IMR-90 (cell line): Measurements from ENCODE around the gene SEL1L. TPM values are rescaled to one million over a fixed set of nuclear protein-coding genes. Genes with fewer than 3 reads are reported as not detected.

Experiments used
- ATAC-seq: fragments of 200-7000 bp; cut with Tn5 transposase; 2 replicates; pipeline ENCODE4 v1.9.1; 2020; ENCODE audit warnings: low read depth, mild to moderate bottlenecking, moderate library complexity
- BruUV-seq: library from RNA; stranded (reverse); fragments of 400-500 nt; replicated peaks from 2 replicates; lab custom pipeline; 2021; lab: Mats Ljungman, UMichigan
- CTCF ChIA-PET: fragments of 300-600 bp; formaldehyde crosslinking; extraction: SDS; loops from one replicate; lab custom pipeline; 2021; ENCODE audit warnings: antibody characterized with exemption; lab: Yijun Ruan, JAX
- POLR2A ChIA-PET: fragments of 300-600 bp; sonication (Branson Sonifier 250); formaldehyde crosslinking; loops from one replicate; lab custom pipeline; 2022; ENCODE audit warnings: antibody characterized with exemption; ENCODE audit not compliant: unreplicated experiment; lab: Charles Lee
- DNase-seq: peaks from one replicate; pipeline ENCODE4 v3.0.0; 2013
- H2AFZ ChIP-seq: replicated peaks from 2 replicates; pipeline ENCODE3; 2013; ENCODE audit warnings: low read length, mild to moderate bottlenecking; ENCODE audit not compliant: poor library complexity
- H2AK5ac ChIP-seq: 2 replicates; pipeline ENCODE4 v1.6.1; 2013; ENCODE audit warnings: low read depth, low read length, inconsistent platforms
- H2AK9ac ChIP-seq: replicated peaks from 2 replicates; pipeline ENCODE3; 2013; ENCODE audit warnings: mild to moderate bottlenecking, low read depth, low read length, moderate library complexity; ENCODE audit not compliant: poor library complexity
- H2BK120ac ChIP-seq: 2 replicates; pipeline ENCODE4 v1.6.1; 2013; ENCODE audit warnings: low read depth, low read length, inconsistent platforms
- H2BK15ac ChIP-seq: 3 replicates; pipeline ENCODE4 v1.6.1; 2013; ENCODE audit warnings: low read depth, low read length, inconsistent platforms
- H2BK20ac ChIP-seq: 2 replicates; pipeline ENCODE4 v1.6.1; 2013; ENCODE audit warnings: low read depth, mild to moderate bottlenecking, inconsistent platforms, low read length, moderate library complexity
- H2BK5ac ChIP-seq: 2 replicates; pipeline ENCODE4 v1.6.1; 2013; ENCODE audit warnings: mild to moderate bottlenecking, low read depth, low read length, inconsistent platforms; ENCODE audit not compliant: poor library complexity, severe bottlenecking
- H3K14ac ChIP-seq: replicated peaks from 2 replicates; pipeline ENCODE4 v1.6.1; 2013; ENCODE audit warnings: low read depth, low read length, inconsistent platforms
- H3K18ac ChIP-seq: 2 replicates; pipeline ENCODE4 v1.6.1; 2013; ENCODE audit warnings: low read depth, low read length, control low read depth
- H3K23ac ChIP-seq: 2 replicates; pipeline ENCODE4 v1.6.1; 2013; ENCODE audit warnings: low read depth, low read length, inconsistent platforms
- H3K27ac ChIP-seq: 2 replicates; pipeline ENCODE4 v1.5.1; 2013; ENCODE audit warnings: mild to moderate bottlenecking, control low read depth, low read length; ENCODE audit not compliant: insufficient read depth
- H3K27me3 ChIP-seq: 2 replicates; pipeline ENCODE4 v1.6.1; 2013; ENCODE audit warnings: low read length; ENCODE audit not compliant: control insufficient read depth, insufficient read depth
- H3K36me3 ChIP-seq: 2 replicates; pipeline ENCODE4 v1.6.1; 2013; ENCODE audit warnings: low read length, mixed read lengths; ENCODE audit not compliant: control insufficient read depth, insufficient read depth
- H3K4ac ChIP-seq: 2 replicates; pipeline ENCODE4 v1.6.1; 2013; ENCODE audit warnings: low read depth, low read length, inconsistent platforms
- H3K4me1 ChIP-seq: 2 replicates; pipeline ENCODE4 v1.6.1; 2013; ENCODE audit warnings: low read length, mixed read lengths; ENCODE audit not compliant: control insufficient read depth, insufficient read depth
- H3K4me2 ChIP-seq: 2 replicates; pipeline ENCODE4 v1.6.1; 2013; ENCODE audit warnings: low read depth, mild to moderate bottlenecking, control low read depth, low read length, moderate library complexity
- H3K4me3 ChIP-seq: 2 replicates; pipeline ENCODE4 v1.5.1; 2013; ENCODE audit warnings: low read depth, mild to moderate bottlenecking, control low read depth, low read length, moderate library complexity; ENCODE audit not compliant: insufficient read depth
- H3K56ac ChIP-seq: 2 replicates; pipeline ENCODE4 v1.6.1; 2013; ENCODE audit warnings: low read length, inconsistent platforms; ENCODE audit not compliant: insufficient read depth; ENCODE audit errors: extremely low read depth
- H3K79me1 ChIP-seq, 2 experiments: 2 replicates each; pipeline ENCODE4 v1.6.1; 2013; ENCODE audit warnings: low read length in 2 of 2, inconsistent platforms in 1 of 2, low read depth in 1 of 2
- H3K9ac ChIP-seq: 2 replicates; pipeline ENCODE4 v1.6.1; 2013; ENCODE audit warnings: low read depth, low read length, control low read depth
- H3K9me1 ChIP-seq: 2 replicates; pipeline ENCODE4 v1.6.1; 2013; ENCODE audit warnings: low read length, inconsistent platforms; ENCODE audit not compliant: insufficient read depth
- H3K9me3 ChIP-seq: 2 replicates; pipeline ENCODE4 v1.6.1; 2013; ENCODE audit warnings: low read length; ENCODE audit not compliant: control insufficient read depth, insufficient read depth
- H4K20me1 ChIP-seq: 2 replicates; pipeline ENCODE4 v1.6.1; 2013; ENCODE audit warnings: low read length, inconsistent platforms; ENCODE audit not compliant: insufficient read depth
- H4K5ac ChIP-seq: 2 replicates; pipeline ENCODE4 v1.6.1; 2013; ENCODE audit warnings: mild to moderate bottlenecking, low read depth, low read length, control low read depth
- H4K8ac ChIP-seq, 2 experiments: 2 replicates each; pipeline ENCODE4 v1.6.1; 2013; ENCODE audit warnings: low read depth in 2 of 2, low read length in 2 of 2, control low read depth in 1 of 2, inconsistent platforms in 1 of 2
- H4K91ac ChIP-seq: 2 replicates; pipeline ENCODE4 v1.6.1; 2013; ENCODE audit warnings: low read depth, low read length, inconsistent platforms; ENCODE audit not compliant: insufficient read depth
- BHLHE40 ChIP-seq: fragments of 150-350 bp; IDR thresholded peaks from 2 replicates; pipeline ENCODE4 v1.6.1; 2016; ENCODE audit warnings: mild to moderate bottlenecking, low read depth, low read length
- CEBPB ChIP-seq: IDR thresholded peaks from 2 replicates; pipeline ENCODE4 v1.6.1; 2012; ENCODE audit warnings: low read depth, low read length, improper control_type of control experiment
- CHD1 ChIP-seq: IDR thresholded peaks from 2 replicates; pipeline ENCODE4 v1.6.1; 2012; ENCODE audit warnings: low read depth, low read length, improper control_type of control experiment
- FOS ChIP-seq: fragments of 150-350 bp; IDR thresholded peaks from 2 replicates; pipeline ENCODE4 v1.6.1; 2016; ENCODE audit warnings: low read depth, low read length
- MAFK ChIP-seq: IDR thresholded peaks from 2 replicates; pipeline ENCODE4 v1.6.1; 2012; ENCODE audit warnings: low read depth, low read length, improper control_type of control experiment
- MAZ ChIP-seq: IDR thresholded peaks from 2 replicates; pipeline ENCODE4 v1.6.1; 2012; ENCODE audit warnings: low read depth, mild to moderate bottlenecking, low read length, improper control_type of control experiment, moderate library complexity, borderline replicate concordance
- MXI1 ChIP-seq: IDR thresholded peaks from 2 replicates; pipeline ENCODE4 v1.6.1; 2012; ENCODE audit warnings: low read depth, mild to moderate bottlenecking, low read length, moderate library complexity, borderline replicate concordance
- NFE2L2 ChIP-seq: fragments of 150-350 bp; IDR thresholded peaks from 2 replicates; pipeline ENCODE4 v1.6.1; 2016; ENCODE audit warnings: low read depth, mild to moderate bottlenecking, low read length
- POLR2A ChIP-seq: IDR thresholded peaks from 2 replicates; pipeline ENCODE4 v1.6.1; 2012; ENCODE audit warnings: mild to moderate bottlenecking, low read depth, low read length
- RAD21 ChIP-seq: IDR thresholded peaks from 2 replicates; pipeline ENCODE4 v1.6.1; 2012; ENCODE audit warnings: low read length, improper control_type of control experiment
- RCOR1 ChIP-seq: IDR thresholded peaks from 2 replicates; pipeline ENCODE4 v1.6.1; 2012; ENCODE audit warnings: mild to moderate bottlenecking, low read length, improper control_type of control experiment; ENCODE audit not compliant: insufficient replicate concordance
- RFX5 ChIP-seq: IDR thresholded peaks from 2 replicates; pipeline ENCODE4 v1.8.0; 2012; ENCODE audit warnings: low read depth, mild to moderate bottlenecking, low read length, moderate library complexity
- SMC3 ChIP-seq: fragments of 150-350 bp; IDR thresholded peaks from 2 replicates; pipeline ENCODE4 v1.6.1; 2016; ENCODE audit warnings: low read depth, mild to moderate bottlenecking, antibody characterized with exemption, low read length, moderate library complexity
- WGBS, 2 experiments: methylation state at CpG; one replicate each; pipeline versions ENCODE4 v1.1.5 to v1.1.7; 2013; ENCODE audit warnings: missing lambda C conversion rate in 2 of 2; ENCODE audit not compliant: insufficient read length in 1 of 2; ENCODE audit errors: extremely low coverage in 2 of 2; 5-methylcytosine and 5-hydroxymethylcytosine counted together
- dilution Hi-C: fragments of 300-500 bp; cut with HindIII; formaldehyde crosslinking; loops from one replicate; pipeline ENCODE4 v1.14.3; 2018; ENCODE audit warnings: low sequenced_read_pairs; ENCODE audit not compliant: unreplicated experiment
- in situ Hi-C: fragments of 300-500 bp; cut with MboI; formaldehyde crosslinking; loops from 3 replicates; pipeline ENCODE4 v1.14.3; 2019; ENCODE audit warnings: low sequenced_read_pairs, inconsistent platforms, mixed read lengths
- intact Hi-C: fragments of 100-400 bp; cut with micrococcal nuclease; formaldehyde crosslinking; loops from 2 replicates; pipeline ENCODE4 v1.10.0; 2022
- polyA plus RNA-seq, 3 experiments: library from polyadenylated mRNA; depleted of rRNA; stranded (reverse); fragments of >200 nt; gene quantifications; 2 replicates each; pipeline ENCODE4 v1.2.3, GENCODE V29; 2012; ENCODE audit warnings: low replicate concordance in 1 of 3
- total RNA-seq: library from RNA; depleted of rRNA; stranded (reverse); fragments of >200 nt; gene quantifications from 2 replicates; pipeline ENCODE4 v1.2.3, GENCODE V29; 2012
- TF ChIP-seq, protein P1 (sequence below): fragments of 150-350 bp; IDR thresholded peaks from 2 replicates; pipeline ENCODE4 v1.6.1; 2017; ENCODE audit warnings: mild to moderate bottlenecking, antibody characterized with exemption, low read length, low read depth
- TF ChIP-seq, protein P2 (sequence below): fragments of 150-350 bp; IDR thresholded peaks from 2 replicates; pipeline ENCODE4 v1.6.1; 2016; ENCODE audit warnings: low read depth, mild to moderate bottlenecking, low read length, moderate library complexity, borderline replicate concordance

SEL1L gene
- total and polyA plus RNA-seq, 2 of the 4 experiments (the other 2 are of a cell fraction): 21.0 to 62.4 TPM

DNA sequence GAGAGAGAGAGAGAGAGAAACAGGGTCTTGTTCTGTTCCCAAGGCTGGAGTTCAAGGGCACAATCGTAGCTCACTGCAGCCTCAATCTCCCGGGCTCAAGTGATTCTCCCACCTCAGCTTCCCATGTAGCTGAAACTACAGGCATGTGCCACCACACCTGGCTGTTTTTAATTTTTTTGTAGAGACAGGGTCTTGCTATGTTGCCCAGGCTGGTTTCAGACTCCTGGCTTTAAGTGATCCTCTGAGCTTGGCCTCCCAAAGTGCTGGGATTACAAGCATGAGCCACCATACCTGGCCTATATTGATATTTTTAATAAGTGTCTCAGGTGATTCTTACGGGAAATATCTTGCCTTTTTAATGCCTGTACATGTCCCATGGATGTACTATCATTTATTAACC is 82.7 kb downstream of the SEL1L start:
- CTCF ChIA-PET: no interaction called here
- dilution Hi-C loops: no loop called here

More for the DNA sequence above, 82.7 kb downstream of the SEL1L start:
- H3K9ac ChIP-seq: no peak overlapping the region
- H2BK5ac ChIP-seq: no peak overlapping the region
- no peak overlapping the region for H3K4me3 ChIP-seq
- H3K56ac ChIP-seq: no peak overlapping the region
- DNase-seq (no peak), ATAC-seq (no peak)
- no peak overlapping the region for H4K5ac ChIP-seq
- no peak overlapping the region for H2BK20ac ChIP-seq
- no peaks in the 10 kb centered on the region for H3K4me1 ChIP-seq
- BruUV-seq: no TSS peak
- no peak overlapping the region for H3K18ac ChIP-seq
- no peaks in the 10 kb centered on the region for H3K36me3 ChIP-seq
- H3K9me3 ChIP-seq: no peaks in the 10 kb centered on the region
- no peak overlapping the region for H2AK5ac ChIP-seq
- no peak overlapping the region for H2AFZ ChIP-seq
- no peaks in the 10 kb centered on the region for H4K20me1 ChIP-seq
- H3K14ac ChIP-seq: no peak overlapping the region
- H2BK15ac ChIP-seq: no peak overlapping the region
- in situ Hi-C loops (loop anchor here (5.0 kb wide), 1 partner anchor 179 kb away; no protein-coding TSS in a partner anchor), intact Hi-C loops (no loop called here)
- no peaks in the 10 kb centered on the region for H3K79me1 ChIP-seq
- POLR2A ChIA-PET: no interaction called here
- no peak overlapping the region for H4K8ac ChIP-seq
- no peak overlapping the region for H4K91ac ChIP-seq
- no peak overlapping the region for H3K4me2 ChIP-seq
- no peak overlapping the region for H3K4ac ChIP-seq
- H3K27ac ChIP-seq: no peak overlapping the region
- WGBS, 2 experiments: no CpG with 5 or more reads among the region's 3 CpGs
- TF ChIP-seq RCOR1: no peak
- TF ChIP-seq MAZ: no peak
- no peak for TF ChIP-seq BHLHE40
- TF ChIP-seq, protein P1, sequence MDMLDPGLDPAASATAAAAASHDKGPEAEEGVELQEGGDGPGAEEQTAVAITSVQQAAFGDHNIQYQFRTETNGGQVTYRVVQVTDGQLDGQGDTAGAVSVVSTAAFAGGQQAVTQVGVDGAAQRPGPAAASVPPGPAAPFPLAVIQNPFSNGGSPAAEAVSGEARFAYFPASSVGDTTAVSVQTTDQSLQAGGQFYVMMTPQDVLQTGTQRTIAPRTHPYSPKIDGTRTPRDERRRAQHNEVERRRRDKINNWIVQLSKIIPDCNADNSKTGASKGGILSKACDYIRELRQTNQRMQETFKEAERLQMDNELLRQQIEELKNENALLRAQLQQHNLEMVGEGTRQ: no peak
- no peak for TF ChIP-seq MAFK
- no peak for TF ChIP-seq NFE2L2
- TF ChIP-seq, protein P2, sequence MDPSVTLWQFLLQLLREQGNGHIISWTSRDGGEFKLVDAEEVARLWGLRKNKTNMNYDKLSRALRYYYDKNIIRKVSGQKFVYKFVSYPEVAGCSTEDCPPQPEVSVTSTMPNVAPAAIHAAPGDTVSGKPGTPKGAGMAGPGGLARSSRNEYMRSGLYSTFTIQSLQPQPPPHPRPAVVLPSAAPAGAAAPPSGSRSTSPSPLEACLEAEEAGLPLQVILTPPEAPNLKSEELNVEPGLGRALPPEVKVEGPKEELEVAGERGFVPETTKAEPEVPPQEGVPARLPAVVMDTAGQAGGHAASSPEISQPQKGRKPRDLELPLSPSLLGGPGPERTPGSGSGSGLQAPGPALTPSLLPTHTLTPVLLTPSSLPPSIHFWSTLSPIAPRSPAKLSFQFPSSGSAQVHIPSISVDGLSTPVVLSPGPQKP: no peak
- TF ChIP-seq POLR2A: no peak
- no peak for TF ChIP-seq CEBPB
- TF ChIP-seq RAD21: no peak
- TF ChIP-seq FOS: no peak
- TF ChIP-seq SMC3: no peak
- no peak for TF ChIP-seq CHD1
- no peak for TF ChIP-seq MXI1
- no peak for TF ChIP-seq RFX5
- H2BK120ac ChIP-seq: no peak overlapping the region
- H3K27me3 ChIP-seq: peaks cover 12% of the 10 kb centered on the region
- no peaks in the 10 kb centered on the region for H3K9me1 ChIP-seq
- H2AK9ac ChIP-seq: no peak overlapping the region
- H3K23ac ChIP-seq: no peak overlapping the region
